Measurements from ENCODE around the gene IDUA. TPM values are rescaled to one million over a fixed set of nuclear protein-coding genes. Genes with fewer than 3 reads are reported as not detected.

Gene IDUA
- polyA plus RNA-seq, 1 donor (not counting 4 experiments of a cell fraction or from before 2014, with no cell fraction given), result 1.2 TPM

DNA sequence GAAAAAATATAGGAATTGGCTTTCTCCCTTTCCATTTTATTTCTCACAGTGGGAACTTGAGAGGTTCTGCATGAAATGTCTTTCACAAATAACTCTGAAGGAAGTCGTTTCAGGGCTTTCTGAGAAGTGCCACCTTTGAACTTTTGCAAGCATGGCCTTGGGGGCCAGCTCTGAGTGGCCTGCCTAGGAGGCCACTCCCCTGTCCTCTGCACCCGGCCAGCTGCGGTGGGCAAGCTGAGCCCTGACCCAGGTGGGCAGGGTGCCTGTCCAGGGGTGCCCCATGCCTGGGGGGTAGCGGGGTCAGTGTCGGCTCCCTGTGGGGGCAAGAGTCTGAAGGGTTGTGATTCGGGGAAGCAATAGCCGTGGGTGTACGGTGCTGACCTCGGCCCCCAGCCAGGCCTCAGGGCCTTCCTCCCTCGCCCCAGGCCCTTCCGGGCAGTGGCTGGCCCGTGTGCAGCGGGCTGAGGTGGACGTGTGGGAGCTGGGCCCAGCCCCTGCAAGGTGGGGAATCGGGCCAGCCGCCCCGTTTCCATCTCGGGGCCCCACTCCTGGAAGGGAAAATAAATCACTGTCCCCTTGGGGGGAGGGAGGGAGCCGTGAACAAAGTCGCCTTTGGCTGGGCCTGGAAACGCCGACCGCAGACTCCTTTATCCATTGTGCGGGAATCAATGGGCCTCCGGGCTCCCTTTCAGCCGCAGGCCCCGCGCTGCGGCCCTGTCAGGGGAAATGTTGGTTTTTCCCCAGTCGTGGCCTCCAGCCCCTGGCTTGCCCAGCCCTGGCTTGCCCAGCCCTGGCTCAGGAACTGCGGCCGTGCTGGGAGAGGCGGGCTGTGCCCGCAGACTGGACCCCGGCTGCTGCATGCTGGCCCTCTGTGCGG lies 27.7 kb downstream of the IDUA start:
- H3K9ac ChIP-seq (ENCODE audit: control insufficient read depth, extremely low read depth, insufficient read depth, low read length), result no peak overlapping the region
- dilution Hi-C loops (cut with MboI; ENCODE audit: extremely low pct_ligation_motif_present, low sequenced_read_pairs), result no loop called here
- no peak overlapping the region for H3K4me3 ChIP-seq (ENCODE audit: control insufficient read depth in 2 of 3, extremely low read depth in 1 of 3, insufficient read depth in 2 of 3, low read depth in 1 of 3, low read length in 3 of 3)
- no peak overlapping the region for H3K27ac ChIP-seq (ENCODE audit: control insufficient read depth, insufficient read depth, low read length)
- TF ChIP-seq CTCF (optimal IDR thresholded peaks at IDR 0.05 in 1 of 3, IDR thresholded peaks at IDR 0.05 in 1 of 3, conservative IDR thresholded peaks at IDR 0.05 in 1 of 3; ENCODE audit: extremely low read depth in 1 of 3, insufficient read depth in 2 of 3, low read length in 3 of 3) (no peak), EZH2 (IDR thresholded peaks at IDR 0.05; ENCODE audit: low read length) (no peak)
- DNase-seq (ENCODE audit: low read depth, low spot score) (no peak), FAIRE-seq (no peak)
- H4K20me1 ChIP-seq (ENCODE audit: control insufficient read depth, extremely low read depth, insufficient read depth, low read length), result peaks cover 2% of the 10 kb centered on the region
- H3K4me2 ChIP-seq (ENCODE audit: control insufficient read depth, extremely low read depth, insufficient read depth, low read depth, low read length), result no peak overlapping the region
- H3K27me3 ChIP-seq (ENCODE audit: control insufficient read depth, extremely low read depth, insufficient read depth, low read length), result no peaks in the 10 kb centered on the region
- no peak overlapping the region for H2AFZ ChIP-seq (ENCODE audit: control insufficient read depth, low read length)
- peaks cover 10% of the 10 kb centered on the region for H3K4me1 ChIP-seq (ENCODE audit: control insufficient read depth, extremely low read depth, insufficient read depth, low read length)
- no peaks in the 10 kb centered on the region for H3K79me2 ChIP-seq (ENCODE audit: control insufficient read depth, insufficient read depth, low read length)
- no peaks in the 10 kb centered on the region for H3K9me1 ChIP-seq (ENCODE audit: control insufficient read depth, extremely low read depth, insufficient read depth, low read length)
- H3K36me3 ChIP-seq (ENCODE audit: control insufficient read depth in 2 of 2, extremely low read depth in 1 of 2, insufficient read depth in 2 of 2, low read length in 2 of 2), result no peaks in the 10 kb centered on the region
- H3K9me3 ChIP-seq (ENCODE audit: control insufficient read depth, low read depth, low read length), result no peaks in the 10 kb centered on the region

GRCh38 chr4:1015179-1015578 lies 28.3 kb downstream of the IDUA start:
- H3K4me2 ChIP-seq (ENCODE audit: control insufficient read depth, extremely low read depth, insufficient read depth, low read depth, low read length), result no peak overlapping the region
- no peak for FAIRE-seq
- H4K20me1 ChIP-seq (ENCODE audit: control insufficient read depth, extremely low read depth, insufficient read depth, low read length), result peaks cover 2% of the 10 kb centered on the region

More at GRCh38 chr4:1015179-1015578, 28.3 kb downstream of the IDUA start:
- H3K4me1 ChIP-seq (ENCODE audit: control insufficient read depth, extremely low read depth, insufficient read depth, low read length), result peaks cover 6% of the 10 kb centered on the region
- H3K27ac ChIP-seq (ENCODE audit: control insufficient read depth, insufficient read depth, low read length), result no peak overlapping the region
- H3K4me3 ChIP-seq (ENCODE audit: control insufficient read depth in 2 of 3, extremely low read depth in 1 of 3, insufficient read depth in 2 of 3, low read depth in 1 of 3, low read length in 3 of 3), result no peak overlapping the region
- dilution Hi-C loops (cut with MboI; ENCODE audit: extremely low pct_ligation_motif_present, low sequenced_read_pairs), result no loop called here
- no peak overlapping the region for H2AFZ ChIP-seq (ENCODE audit: control insufficient read depth, low read length)
- H3K9me3 ChIP-seq (ENCODE audit: control insufficient read depth, low read depth, low read length), result no peaks in the 10 kb centered on the region
- no peaks in the 10 kb centered on the region for H3K79me2 ChIP-seq (ENCODE audit: control insufficient read depth, insufficient read depth, low read length)
- no peaks in the 10 kb centered on the region for H3K9me1 ChIP-seq (ENCODE audit: control insufficient read depth, extremely low read depth, insufficient read depth, low read length)
- TF ChIP-seq CTCF (optimal IDR thresholded peaks at IDR 0.05 in 1 of 3, IDR thresholded peaks at IDR 0.05 in 1 of 3, conservative IDR thresholded peaks at IDR 0.05 in 1 of 3; ENCODE audit: extremely low read depth in 1 of 3, insufficient read depth in 2 of 3, low read length in 3 of 3) (no peak), EZH2 (IDR thresholded peaks at IDR 0.05; ENCODE audit: low read length) (no peak)
- H3K27me3 ChIP-seq (ENCODE audit: control insufficient read depth, extremely low read depth, insufficient read depth, low read length), result no peaks in the 10 kb centered on the region
- DNase-seq (ENCODE audit: low read depth, low spot score), result no peak
- H3K36me3 ChIP-seq (ENCODE audit: control insufficient read depth in 2 of 2, extremely low read depth in 1 of 2, insufficient read depth in 2 of 2, low read length in 2 of 2), result no peaks in the 10 kb centered on the region
- H3K9ac ChIP-seq (ENCODE audit: control insufficient read depth, extremely low read depth, insufficient read depth, low read length), result no peak overlapping the region
